C4-2B (cell line): ENCODE measurements around the gene TMC5.
"Not testable (repeated sequence)": the region's sequence is repeated elsewhere in the genome, so short reads cannot be mapped to it uniquely, and the experiment has no call there.

ENCODE experiments used
- H3K27ac ChIP-seq: fragments of 450-650 bp; 2 replicates; pipeline ENCODE4 v1.5.1; 2017
- ZFX ChIP-seq: fragments of 450-650 bp; IDR thresholded peaks from 2 replicates; pipeline ENCODE4 v1.6.1; 2017
- TF ChIP-seq, protein P1 (sequence below): fragments of 450-650 bp; conservative IDR thresholded peaks from 2 replicates; pipeline ENCODE4 v1.5.1; 2017; ENCODE audit warnings: mild to moderate bottlenecking

Gene TMC5, protein sequence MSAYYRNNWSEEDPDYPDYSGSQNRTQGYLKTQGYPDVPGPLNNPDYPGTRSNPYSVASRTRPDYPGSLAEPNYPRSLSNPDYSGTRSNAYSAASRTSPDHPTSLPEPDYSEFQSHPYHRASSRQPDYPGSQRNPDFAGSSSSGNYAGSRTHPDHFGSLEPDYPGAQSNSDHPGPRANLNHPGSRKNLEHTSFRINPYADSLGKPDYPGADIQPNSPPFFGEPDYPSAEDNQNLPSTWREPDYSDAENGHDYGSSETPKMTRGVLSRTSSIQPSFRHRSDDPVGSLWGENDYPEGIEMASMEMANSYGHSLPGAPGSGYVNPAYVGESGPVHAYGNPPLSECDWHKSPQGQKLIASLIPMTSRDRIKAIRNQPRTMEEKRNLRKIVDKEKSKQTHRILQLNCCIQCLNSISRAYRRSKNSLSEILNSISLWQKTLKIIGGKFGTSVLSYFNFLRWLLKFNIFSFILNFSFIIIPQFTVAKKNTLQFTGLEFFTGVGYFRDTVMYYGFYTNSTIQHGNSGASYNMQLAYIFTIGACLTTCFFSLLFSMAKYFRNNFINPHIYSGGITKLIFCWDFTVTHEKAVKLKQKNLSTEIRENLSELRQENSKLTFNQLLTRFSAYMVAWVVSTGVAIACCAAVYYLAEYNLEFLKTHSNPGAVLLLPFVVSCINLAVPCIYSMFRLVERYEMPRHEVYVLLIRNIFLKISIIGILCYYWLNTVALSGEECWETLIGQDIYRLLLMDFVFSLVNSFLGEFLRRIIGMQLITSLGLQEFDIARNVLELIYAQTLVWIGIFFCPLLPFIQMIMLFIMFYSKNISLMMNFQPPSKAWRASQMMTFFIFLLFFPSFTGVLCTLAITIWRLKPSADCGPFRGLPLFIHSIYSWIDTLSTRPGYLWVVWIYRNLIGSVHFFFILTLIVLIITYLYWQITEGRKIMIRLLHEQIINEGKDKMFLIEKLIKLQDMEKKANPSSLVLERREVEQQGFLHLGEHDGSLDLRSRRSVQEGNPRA

DNA sequence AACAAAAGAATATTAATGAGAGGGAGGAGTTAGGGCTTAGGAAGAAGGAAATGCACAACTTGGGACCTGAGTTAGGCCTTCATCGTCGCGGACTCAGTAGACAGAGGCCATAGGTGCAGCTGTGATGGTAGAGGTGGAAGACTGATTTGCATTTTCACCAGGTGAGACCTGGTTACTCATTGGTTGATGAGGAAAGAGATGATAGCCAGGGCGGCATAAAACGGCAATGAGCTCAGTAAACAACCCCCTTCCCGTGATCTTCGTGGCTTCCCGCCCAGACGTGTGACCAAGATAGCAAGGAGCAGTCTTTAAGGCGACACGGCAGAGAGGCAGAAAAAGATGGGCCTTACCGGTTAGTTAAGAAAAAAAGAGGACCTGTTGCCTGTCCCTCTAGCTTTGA lies at the start of gene TMC5:
TMC5 (plus strand) TSS at position 244 of the 400 bp plus-strand sequence. CDS start 22,156 bp downstream, outside the sequence.
- TF ChIP-seq, protein P1, sequence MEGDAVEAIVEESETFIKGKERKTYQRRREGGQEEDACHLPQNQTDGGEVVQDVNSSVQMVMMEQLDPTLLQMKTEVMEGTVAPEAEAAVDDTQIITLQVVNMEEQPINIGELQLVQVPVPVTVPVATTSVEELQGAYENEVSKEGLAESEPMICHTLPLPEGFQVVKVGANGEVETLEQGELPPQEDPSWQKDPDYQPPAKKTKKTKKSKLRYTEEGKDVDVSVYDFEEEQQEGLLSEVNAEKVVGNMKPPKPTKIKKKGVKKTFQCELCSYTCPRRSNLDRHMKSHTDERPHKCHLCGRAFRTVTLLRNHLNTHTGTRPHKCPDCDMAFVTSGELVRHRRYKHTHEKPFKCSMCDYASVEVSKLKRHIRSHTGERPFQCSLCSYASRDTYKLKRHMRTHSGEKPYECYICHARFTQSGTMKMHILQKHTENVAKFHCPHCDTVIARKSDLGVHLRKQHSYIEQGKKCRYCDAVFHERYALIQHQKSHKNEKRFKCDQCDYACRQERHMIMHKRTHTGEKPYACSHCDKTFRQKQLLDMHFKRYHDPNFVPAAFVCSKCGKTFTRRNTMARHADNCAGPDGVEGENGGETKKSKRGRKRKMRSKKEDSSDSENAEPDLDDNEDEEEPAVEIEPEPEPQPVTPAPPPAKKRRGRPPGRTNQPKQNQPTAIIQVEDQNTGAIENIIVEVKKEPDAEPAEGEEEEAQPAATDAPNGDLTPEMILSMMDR = no peak
- TF ChIP-seq ZFX = no peak
- peak within 1 kb of the TSS; percentile 12; the same call in 1 of the 2 replicates for H3K27ac ChIP-seq

DNA sequence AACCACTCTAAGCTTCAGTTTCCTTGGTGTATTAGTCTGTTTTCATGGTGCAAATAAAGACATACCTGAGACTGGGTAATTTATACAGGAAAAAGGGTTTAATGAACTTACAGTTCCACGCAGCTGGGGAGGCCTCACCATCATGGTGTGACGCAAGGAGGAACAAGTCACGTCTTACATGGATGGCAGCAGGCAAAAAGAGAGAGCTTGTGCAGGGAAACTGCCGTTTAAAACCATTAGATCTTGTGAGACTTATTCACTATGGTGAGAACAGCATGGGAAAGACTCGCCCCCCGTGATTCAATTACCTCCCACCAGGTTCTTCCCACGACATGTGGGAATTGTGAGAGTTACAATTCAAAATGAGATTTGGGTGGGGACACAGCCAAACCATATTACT lies 45.1 kb upstream of the TMC5 start:
- not testable (repeated sequence) for H3K27ac ChIP-seq

DNA sequence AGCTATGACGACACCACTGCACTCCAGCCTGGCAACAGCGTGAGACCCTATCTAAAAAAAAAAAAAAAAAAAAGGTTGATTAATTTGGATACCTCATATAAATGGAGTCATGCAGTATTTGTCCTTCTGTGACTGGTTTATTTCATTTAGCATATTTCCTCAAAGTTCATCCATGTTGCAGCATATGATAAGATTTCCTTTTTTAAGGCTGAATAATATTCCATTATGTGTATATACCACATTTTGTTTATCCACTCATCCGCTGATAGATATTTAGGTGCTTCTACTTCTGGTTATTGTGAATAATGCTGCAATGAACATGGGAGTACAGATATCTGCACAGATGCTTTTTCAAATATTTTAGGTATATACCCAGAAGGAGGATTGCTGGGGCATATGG lies 43.3 kb upstream of the TMC5 start:
- no peak overlapping the region for H3K27ac ChIP-seq
- TF ChIP-seq ZFX = no peak
- TF ChIP-seq, protein P1 = no peak

DNA sequence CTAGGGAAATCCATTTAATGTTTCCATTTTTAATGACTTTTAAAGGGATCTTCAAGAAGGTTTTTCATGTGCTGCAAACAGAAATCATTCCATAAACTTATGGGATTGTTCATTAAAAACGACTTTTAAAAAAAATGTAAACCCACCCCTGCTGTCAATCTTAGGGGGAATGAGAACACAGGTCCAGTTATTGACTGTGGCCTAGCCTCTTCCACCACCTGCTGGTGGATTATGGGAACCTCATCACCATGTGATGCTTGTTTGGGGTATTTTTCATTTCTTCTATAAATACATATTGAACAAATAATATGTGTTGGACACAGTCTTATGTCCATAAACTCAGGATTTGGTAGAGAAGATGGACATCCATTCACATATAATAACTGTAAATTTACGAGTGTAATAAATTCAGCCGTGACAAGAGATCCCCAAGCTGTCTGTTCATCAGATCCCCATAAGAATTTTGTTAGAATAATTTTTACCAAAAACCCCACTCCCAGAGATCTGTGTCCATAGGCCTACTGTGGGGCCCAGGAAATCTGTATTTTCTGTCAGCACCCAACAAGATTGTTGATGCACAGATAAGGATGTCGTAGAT lies 42.0 kb upstream of the TMC5 start:
- TF ChIP-seq ZFX = no peak
- TF ChIP-seq, protein P1 = peak; percentile 92
- no peak overlapping the region for H3K27ac ChIP-seq

DNA sequence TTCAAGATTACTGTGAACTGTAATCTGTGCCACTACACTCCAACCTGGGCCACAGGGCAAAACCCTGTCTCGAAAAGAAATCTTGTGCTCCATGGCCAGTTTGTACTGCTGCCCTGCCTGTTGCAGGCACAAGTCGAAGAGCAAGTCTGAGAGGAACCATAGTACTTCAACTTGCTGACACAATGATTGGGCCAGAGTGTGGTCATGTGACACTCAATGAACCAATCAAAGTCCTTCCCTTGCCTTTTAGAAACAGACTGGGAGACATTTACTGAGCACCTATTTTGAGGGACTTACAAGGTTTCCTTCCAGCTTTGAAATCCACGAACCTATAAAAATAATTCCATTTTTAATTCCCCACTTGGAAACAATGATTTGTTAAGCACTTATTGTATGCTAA lies 39.8 kb upstream of the TMC5 start:
- H3K27ac ChIP-seq = no peak overlapping the region
- TF ChIP-seq, protein P1 = no peak
- no peak for TF ChIP-seq ZFX

DNA sequence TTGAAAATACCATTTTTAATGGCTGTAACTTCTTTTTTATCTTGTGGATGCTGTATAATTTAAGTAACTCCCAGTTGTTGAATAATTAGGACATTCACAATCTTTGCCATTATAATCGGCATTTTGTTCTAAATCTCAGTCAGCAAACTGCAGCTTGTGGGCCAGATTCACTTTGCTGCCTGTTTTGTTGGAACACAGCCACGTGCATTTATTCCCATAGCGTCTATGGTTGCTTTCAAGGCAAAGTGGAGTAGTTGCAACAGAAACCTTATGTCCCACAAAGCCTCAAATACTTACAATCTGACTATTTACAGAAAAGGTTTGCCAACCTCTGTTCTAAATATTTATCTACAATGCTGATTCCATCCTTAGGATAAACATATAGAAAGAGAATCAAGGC lies 39.2 kb upstream of the TMC5 start:
- no peak overlapping the region for H3K27ac ChIP-seq
- no peak for TF ChIP-seq ZFX
- TF ChIP-seq, protein P1 = no peak

DNA sequence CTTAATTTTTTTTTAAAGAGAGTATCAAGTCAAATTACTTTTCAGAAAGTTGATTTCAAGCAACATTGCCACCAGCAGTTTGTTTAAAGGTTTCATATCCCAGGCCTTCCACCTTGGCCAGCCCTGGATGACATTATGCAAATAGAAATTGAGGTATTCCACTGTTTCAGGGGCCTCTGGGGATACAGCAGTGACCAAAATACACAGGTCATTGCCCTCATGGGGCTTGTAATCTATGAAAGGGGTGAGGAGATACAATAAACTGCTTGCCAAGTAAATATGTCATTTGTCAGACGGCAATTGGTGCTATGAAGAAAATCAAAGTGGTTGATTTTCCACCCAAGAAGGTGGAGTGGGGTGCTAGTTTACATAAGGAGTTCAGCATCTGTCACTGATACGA lies 37.8 kb upstream of the TMC5 start:
- TF ChIP-seq ZFX = no peak
- TF ChIP-seq, protein P1 = no peak
- H3K27ac ChIP-seq = no peak overlapping the region
